NCI-H748 (cell line): ENCODE data around the gene CCND2.

Experiments used
- DNase-seq: peaks from one replicate; lab custom pipeline; 2025; ENCODE audit not compliant: unreplicated experiment; lab: John Stamatoyannopoulos, UW

Gene CCND2

DNA sequence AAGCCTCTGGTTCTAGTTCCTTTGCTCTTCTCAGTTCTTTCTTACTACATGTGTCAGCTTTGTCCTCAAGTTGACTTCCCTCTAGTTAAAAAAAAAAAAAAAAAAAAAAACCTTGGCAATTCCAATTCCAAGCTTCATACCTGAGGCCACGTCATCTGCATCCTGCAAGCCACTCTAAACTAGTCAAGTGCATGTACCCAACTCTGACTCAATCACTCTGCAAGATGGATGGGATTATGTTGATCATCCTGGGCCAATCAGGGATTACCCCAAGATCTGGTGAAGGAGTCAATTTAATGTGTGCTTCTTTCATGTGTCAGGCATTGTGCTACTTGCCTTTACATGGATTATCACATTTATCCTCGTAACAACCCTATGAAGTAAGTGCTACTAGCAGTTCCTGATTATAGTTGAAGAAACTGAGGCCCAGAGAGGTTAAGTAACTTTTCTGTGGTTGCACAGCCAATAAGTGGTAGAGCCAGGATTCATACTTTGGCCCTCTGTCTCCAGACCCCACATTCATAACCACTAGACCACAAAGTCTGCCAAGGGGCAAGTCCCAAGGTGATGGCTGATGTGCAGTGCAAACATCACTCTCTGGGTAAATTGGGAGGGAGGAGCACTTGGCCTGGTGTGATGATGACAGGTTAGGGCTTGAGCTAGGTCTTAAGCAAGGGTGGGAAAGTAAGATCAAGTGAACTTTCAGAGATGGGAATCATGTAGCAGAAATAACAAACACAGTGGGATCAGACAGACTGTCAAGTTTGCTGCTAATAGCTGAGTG lies 17.3 kb upstream of the CCND2 start:
- no peak for DNase-seq

GRCh38 chr12:4257442-4257841 lies 16.1 kb upstream of the CCND2 start:
- DNase-seq = no peak

DNA sequence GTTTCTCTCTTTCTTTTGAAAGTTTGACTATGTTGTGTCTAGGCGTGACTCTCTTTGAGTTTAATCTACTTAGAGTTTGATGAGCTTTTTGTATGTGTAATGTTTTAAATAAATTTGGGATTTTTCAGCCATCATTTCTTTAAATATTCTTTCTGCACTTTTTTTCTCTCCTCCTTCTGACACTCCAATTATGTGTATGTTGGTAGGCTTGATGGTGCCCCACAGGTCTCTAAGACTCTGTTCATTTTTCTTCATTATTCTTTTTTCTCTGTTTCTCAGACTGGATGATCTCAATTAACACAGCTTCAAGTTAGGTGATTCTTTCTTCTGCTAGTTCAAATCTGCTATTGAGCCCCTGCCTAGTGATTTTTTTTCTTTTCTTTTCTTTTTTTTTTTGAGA lies 14.5 kb upstream of the CCND2 start:
- no peak for DNase-seq

GRCh38 chr12:4261655-4262054 lies 11.9 kb upstream of the CCND2 start:
- no peak for DNase-seq

- no peak for DNase-seq
These were observed 8.3 kb upstream of the CCND2 start for GRCh38 chr12:4265280-4265679.

GRCh38 chr12:4266990-4267389 lies 6.6 kb upstream of the CCND2 start:
- no peak for DNase-seq

- peak; percentile 32 for DNase-seq
These were observed 5.7 kb upstream of the CCND2 start for GRCh38 chr12:4267704-4268328.

DNA sequence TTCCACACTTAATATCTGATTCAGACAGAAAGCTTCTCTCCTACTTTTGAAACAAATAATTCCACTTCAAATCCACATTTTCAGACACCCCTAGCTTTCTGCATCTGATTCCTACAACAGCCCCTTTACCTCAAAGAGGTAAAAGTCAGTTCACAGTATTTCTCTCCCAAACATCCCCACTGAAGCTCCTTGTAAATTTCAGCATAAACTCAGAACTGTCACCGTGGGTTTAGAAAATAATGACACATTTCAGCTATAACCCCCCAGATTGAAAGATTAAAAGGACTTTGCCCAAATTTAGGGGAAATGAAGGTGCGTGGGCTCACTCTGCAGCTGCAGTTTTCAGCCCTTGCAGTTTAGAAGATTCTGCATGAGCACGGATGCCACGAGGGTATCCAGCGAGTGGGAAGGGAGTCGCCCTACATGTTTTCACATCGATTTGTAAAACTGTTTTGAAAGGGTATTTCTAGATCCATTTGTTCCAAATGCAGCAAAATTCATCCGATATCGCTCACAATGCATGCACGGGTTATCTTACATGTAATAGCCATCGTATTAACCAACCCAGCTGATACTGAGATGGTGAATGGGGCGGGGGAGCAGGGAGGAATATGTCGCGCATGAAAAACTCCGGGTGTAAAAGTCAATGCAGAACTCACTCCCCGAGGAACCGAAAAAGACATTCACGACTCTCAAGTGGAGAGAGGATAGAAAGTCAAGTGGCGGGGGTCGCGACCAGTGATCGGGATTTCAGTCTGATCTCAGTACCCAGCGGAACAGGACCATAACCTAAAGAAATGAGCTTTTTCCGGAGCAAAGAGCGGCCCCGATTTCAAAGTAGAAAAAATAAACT lies 5.0 kb upstream of the CCND2 start:
- peak; percentile 24 for DNase-seq

- peak; percentile 47 for DNase-seq
These were observed 4.1 kb upstream of the CCND2 start for GRCh38 chr12:4269279-4269991.

- no peak for DNase-seq
These were observed 3.3 kb upstream of the CCND2 start for GRCh38 chr12:4270016-4270830.

DNA sequence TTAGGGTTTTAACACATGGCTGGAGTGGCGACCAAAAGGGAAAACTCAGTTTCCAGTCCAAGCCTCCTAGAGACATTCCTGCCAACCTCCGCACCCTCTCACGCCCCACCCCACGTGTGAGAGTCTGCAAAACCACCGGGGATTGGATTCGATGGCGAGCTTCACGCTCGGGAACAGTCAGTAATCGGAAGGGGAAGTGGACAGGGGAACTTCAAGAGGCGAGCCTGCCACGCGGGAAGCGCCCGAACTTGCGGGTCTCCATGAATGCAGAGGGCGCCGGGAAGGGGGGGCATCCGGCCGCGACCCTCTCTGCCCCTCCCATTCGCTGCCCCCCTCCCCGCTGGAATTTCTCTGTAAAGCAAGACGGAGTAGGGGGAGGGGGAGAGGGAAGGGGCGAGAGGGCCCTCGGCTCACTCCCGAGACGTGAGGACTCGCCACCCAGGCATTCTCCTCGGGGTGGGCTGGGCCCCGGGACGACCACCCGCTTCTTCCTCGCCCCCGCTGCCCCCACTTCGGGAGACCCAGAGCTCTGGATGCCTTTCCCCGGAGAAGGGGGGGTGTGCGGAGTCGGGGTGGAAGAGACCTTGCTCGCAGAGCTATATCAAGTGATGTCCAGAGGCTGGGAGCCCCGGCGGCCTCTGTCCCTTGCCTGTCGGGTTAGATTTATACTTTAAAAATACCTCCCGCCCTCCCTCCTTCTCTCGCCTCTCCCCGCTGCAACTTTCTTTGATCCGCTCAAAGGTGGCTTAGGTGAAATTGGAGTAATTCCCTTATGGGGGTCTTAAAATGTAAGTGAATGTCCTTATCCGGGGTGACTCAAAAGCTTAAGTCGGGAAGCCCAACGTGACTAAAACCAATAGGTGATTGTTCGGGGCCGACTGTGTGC lies 2.5 kb upstream of the CCND2 start:
- DNase-seq = peak; percentile 27

DNA sequence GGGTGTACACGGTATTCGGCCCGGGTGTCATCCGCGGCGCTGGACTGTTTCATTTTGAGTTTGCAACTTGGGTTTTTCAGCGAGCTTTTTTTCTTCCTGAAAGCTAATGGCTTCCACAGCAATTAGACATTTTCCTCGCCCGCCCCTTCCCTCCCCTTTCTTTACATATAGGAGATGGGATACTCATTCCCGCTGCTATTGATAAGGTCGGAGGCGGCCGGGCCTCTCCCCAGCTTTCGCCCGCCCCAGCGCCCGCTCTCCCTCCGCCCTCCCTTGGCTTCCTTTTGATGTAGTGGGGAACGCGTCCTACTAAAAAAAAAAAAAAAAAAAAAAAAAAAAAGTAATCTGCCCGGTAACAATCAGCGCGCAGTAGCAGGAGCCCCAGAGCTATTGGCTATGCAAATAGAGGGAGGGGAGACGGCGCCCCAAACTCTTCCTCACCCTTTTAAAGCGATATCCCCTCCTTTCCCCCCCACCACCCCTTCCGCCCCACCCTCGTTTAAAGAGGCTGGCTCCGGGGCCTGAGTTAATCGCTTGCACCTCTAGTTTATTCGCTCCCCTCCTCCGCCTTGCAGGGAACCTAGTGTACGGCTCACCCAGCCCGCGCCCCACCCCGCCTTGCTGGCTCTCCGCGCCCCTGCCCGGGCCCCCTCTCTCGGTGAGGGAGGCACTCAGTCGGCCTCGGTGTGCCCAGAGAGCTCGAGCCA lies 1.7 kb upstream of the CCND2 start:
- DNase-seq = peak; percentile 27

GRCh38 chr12:4272424-4273272 lies 914 bp upstream of the CCND2 start:
- DNase-seq = peak; percentile 29

GRCh38 chr12:4273273-4273651 lies 300 bp upstream of the CCND2 start:
- DNase-seq = no peak

- DNase-seq = peak; percentile 20
These were observed 944 bp downstream of the CCND2 start for GRCh38 chr12:4274396-4275015.

DNA sequence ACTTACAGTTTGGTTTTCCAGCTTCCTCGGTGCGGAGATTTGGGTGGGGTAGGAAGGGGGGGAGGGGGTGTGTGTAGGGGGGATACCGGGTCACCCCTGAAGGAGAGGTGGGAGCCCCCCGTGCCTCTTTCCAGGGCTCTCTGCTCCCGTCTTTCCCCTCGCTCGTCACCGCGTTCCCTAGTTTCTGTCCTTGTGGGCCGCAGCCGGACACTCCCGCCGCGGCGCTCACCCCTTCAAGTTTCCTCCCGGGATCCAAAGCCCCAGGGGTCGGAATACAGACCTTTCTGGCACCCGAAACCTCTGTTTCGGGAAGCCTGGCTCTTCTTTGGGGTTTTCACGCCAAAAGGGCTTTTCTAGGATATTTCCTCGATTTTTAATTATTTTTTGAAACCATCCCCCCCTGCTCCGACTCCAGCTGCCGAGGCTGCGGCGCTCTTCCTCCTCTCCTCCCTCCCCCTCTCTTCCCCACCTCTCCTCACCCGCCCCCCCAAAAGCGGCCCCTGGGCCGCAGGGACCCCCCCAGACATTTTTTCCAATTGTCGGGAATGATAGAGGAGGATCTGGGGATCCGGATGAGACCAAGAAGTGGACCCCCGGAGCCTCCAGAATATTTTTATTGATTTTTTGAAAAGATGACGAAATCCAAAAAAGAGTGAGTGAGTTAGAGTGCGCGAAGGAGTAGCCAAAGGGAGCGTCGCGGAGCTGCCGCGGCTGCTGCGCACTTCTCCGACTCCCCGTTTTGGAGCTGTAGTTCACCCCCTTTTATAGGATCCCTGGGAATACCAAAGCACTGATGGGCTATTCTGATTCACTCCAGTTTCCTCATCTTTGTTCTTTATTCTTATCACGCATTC lies 1.7 kb downstream of the CCND2 start:
- DNase-seq = no peak
